GM12865 (cell line): ENCODE measurements around the gene MICAL2.

Experiments used
- DNase-seq: peaks from one replicate; pipeline ENCODE4 v3.0.0; 2010; ENCODE audit warnings: low read depth
- H3K4me3 ChIP-seq: 2 replicates; pipeline ENCODE4 v1.5.1; 2011; ENCODE audit warnings: mild to moderate bottlenecking, low read depth, low read length, control low read depth
- CTCF ChIP-seq: IDR thresholded peaks from 2 replicates; pipeline ENCODE4 v1.5.1; 2011; ENCODE audit warnings: low read length, control low read depth, low read depth, inconsistent platforms; ENCODE audit not compliant: insufficient read depth; ENCODE audit errors: missing control alignments

The MICAL2 gene

GRCh38 chr11:12147827-12148226, 37.4 kb downstream of the MICAL2 start:
- DNase-seq = no peak
- H3K4me3 ChIP-seq = no peak overlapping the region
- no peak for TF ChIP-seq CTCF

- no peak for TF ChIP-seq CTCF
- no peak for DNase-seq
- no peak overlapping the region for H3K4me3 ChIP-seq
These were observed 38.1 kb downstream of the MICAL2 start for GRCh38 chr11:12148466-12148865.

- no peak overlapping the region for H3K4me3 ChIP-seq
- DNase-seq = no peak
- no peak for TF ChIP-seq CTCF
These were observed 38.5 kb downstream of the MICAL2 start for GRCh38 chr11:12148882-12149281.

GRCh38 chr11:12149672-12150225, 39.4 kb downstream of the MICAL2 start:
- H3K4me3 ChIP-seq = no peak overlapping the region
- TF ChIP-seq CTCF = no peak
- peak; percentile 31 for DNase-seq

- no peak for DNase-seq
- H3K4me3 ChIP-seq = no peak overlapping the region
- TF ChIP-seq CTCF = no peak
These were observed 40.5 kb downstream of the MICAL2 start for GRCh38 chr11:12150831-12151382.

- H3K4me3 ChIP-seq = no peak overlapping the region
- no peak for DNase-seq
- no peak for TF ChIP-seq CTCF
These were observed 41.9 kb downstream of the MICAL2 start for GRCh38 chr11:12152321-12152720.
